Panc1 (cell line): Measurements from ENCODE around the gene HBA1.

Experiments used
- POLR2AphosphoS5 ChIP-seq: IDR thresholded peaks from 2 replicates; pipeline ENCODE4 v1.6.1; 2012; ENCODE audit warnings: mild to moderate bottlenecking, low read depth, low read length, moderate library complexity
- REST ChIP-seq, 2 experiments: IDR thresholded peaks; 2 replicates each; pipeline ENCODE4 v1.6.1; 2011 to 2012; ENCODE audit warnings: low read depth in 2 of 2, control low read depth in 1 of 2, low read length in 1 of 2, mild to moderate bottlenecking in 1 of 2, moderate library complexity in 1 of 2; ENCODE audit not compliant: insufficient read depth in 1 of 2
- SIN3A ChIP-seq: IDR thresholded peaks from 2 replicates; pipeline ENCODE4 v1.6.1; 2012; ENCODE audit warnings: low read depth, mild to moderate bottlenecking, low read length, moderate library complexity, borderline replicate concordance; ENCODE audit not compliant: insufficient read depth
- TF ChIP-seq, protein P1 (sequence below): fragments of 450-650 bp; IDR thresholded peaks from 2 replicates; pipeline ENCODE4 v1.5.1; 2017; ENCODE audit warnings: mild to moderate bottlenecking

- TF ChIP-seq, protein P1, sequence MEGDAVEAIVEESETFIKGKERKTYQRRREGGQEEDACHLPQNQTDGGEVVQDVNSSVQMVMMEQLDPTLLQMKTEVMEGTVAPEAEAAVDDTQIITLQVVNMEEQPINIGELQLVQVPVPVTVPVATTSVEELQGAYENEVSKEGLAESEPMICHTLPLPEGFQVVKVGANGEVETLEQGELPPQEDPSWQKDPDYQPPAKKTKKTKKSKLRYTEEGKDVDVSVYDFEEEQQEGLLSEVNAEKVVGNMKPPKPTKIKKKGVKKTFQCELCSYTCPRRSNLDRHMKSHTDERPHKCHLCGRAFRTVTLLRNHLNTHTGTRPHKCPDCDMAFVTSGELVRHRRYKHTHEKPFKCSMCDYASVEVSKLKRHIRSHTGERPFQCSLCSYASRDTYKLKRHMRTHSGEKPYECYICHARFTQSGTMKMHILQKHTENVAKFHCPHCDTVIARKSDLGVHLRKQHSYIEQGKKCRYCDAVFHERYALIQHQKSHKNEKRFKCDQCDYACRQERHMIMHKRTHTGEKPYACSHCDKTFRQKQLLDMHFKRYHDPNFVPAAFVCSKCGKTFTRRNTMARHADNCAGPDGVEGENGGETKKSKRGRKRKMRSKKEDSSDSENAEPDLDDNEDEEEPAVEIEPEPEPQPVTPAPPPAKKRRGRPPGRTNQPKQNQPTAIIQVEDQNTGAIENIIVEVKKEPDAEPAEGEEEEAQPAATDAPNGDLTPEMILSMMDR, result no peak
- TF ChIP-seq REST (IDR thresholded peaks at IDR 0.05; ENCODE audit: insufficient read depth in 1 of 2, low read depth in 2 of 2, low read length in 1 of 2), result no peak
- TF ChIP-seq POLR2AphosphoS5, result no peak
- no peak for TF ChIP-seq SIN3A
Observed at GRCh38 chr16:191831-192230, 15.4 kb downstream of the HBA1 start.
